AG10803 (cell line): Measurements from ENCODE around the gene ANO9.

Experiments used
- DNase-seq: peaks from one replicate; pipeline ENCODE4 v3.0.0; 2010; ENCODE audit warnings: low read depth
- H3K4me3 ChIP-seq: 2 replicates; pipeline ENCODE4 v1.5.1; 2011; ENCODE audit warnings: mild to moderate bottlenecking, low read length, control low read depth
- CTCF ChIP-seq: conservative IDR thresholded peaks from 2 replicates; pipeline ENCODE4 v1.5.1; 2011; ENCODE audit warnings: mild to moderate bottlenecking, low read length, control low read depth, inconsistent platforms

ANO9 gene

GRCh38 chr11:488062-488461 is 46.3 kb upstream of the ANO9 start:
- no peak for TF ChIP-seq CTCF
- no peak for DNase-seq
- H3K4me3 ChIP-seq = no peak overlapping the region

- no peak for TF ChIP-seq CTCF
Measured at GRCh38 chr11:487571-488021, 45.8 kb upstream of the ANO9 start.

GRCh38 chr11:486189-486588 is 44.4 kb upstream of the ANO9 start:
- DNase-seq = no peak
- H3K4me3 ChIP-seq = no peak overlapping the region
- TF ChIP-seq CTCF = no peak

More at GRCh38 chr11:487571-488021, 45.8 kb upstream of the ANO9 start:
- DNase-seq = no peak
- H3K4me3 ChIP-seq = no peak overlapping the region

- DNase-seq = no peak
- TF ChIP-seq CTCF = no peak
- H3K4me3 ChIP-seq = no peak overlapping the region
Measured at GRCh38 chr11:484616-485015, 42.8 kb upstream of the ANO9 start.

GRCh38 chr11:479311-479710 is 37.5 kb upstream of the ANO9 start:
- no peak for DNase-seq
- no peak overlapping the region for H3K4me3 ChIP-seq
- TF ChIP-seq CTCF = no peak

GRCh38 chr11:477052-477715 is 35.4 kb upstream of the ANO9 start:
- no peak overlapping the region for H3K4me3 ChIP-seq
- TF ChIP-seq CTCF = no peak
- no peak for DNase-seq

- no peak for DNase-seq
- TF ChIP-seq CTCF = no peak
- H3K4me3 ChIP-seq = no peak overlapping the region
Measured at GRCh38 chr11:476416-476815, 34.6 kb upstream of the ANO9 start.
